Measurements from ENCODE around the gene TLK2.

Gene TLK2

GRCh38 chr17:62650587-62650986, 172.0 kb downstream of the TLK2 start:
- TF ChIP-seq ZNF274 (IDR thresholded peaks at IDR 0.05; ENCODE audit: low read depth, low read length): no peak
- H3K4me3 ChIP-seq (ENCODE audit: low read length): no peak overlapping the region

GRCh38 chr17:62652251-62653001, 173.8 kb downstream of the TLK2 start:
- TF ChIP-seq ZNF274 (IDR thresholded peaks at IDR 0.05; ENCODE audit: low read depth, low read length): no peak
- peak overlapping the region; percentile 47; the same call in 1 of the 2 replicates for H3K4me3 ChIP-seq (ENCODE audit: low read length)

GRCh38 chr17:62653002-62653825, 174.6 kb downstream of the TLK2 start:
- H3K4me3 ChIP-seq (ENCODE audit: low read length): peak overlapping the region; percentile 47; the same call in 1 of the 2 replicates
- TF ChIP-seq ZNF274 (IDR thresholded peaks at IDR 0.05; ENCODE audit: low read depth, low read length): no peak

- no peak for TF ChIP-seq ZNF274 (IDR thresholded peaks at IDR 0.05; ENCODE audit: low read depth, low read length)
- no peak overlapping the region for H3K4me3 ChIP-seq (ENCODE audit: low read length)
These were observed 175.5 kb downstream of the TLK2 start for GRCh38 chr17:62653826-62654761.

- no peak overlapping the region for H3K4me3 ChIP-seq (ENCODE audit: low read length)
- no peak for TF ChIP-seq ZNF274 (IDR thresholded peaks at IDR 0.05; ENCODE audit: low read depth, low read length)
These were observed 177.0 kb downstream of the TLK2 start for GRCh38 chr17:62655656-62656055.

- H3K4me3 ChIP-seq (ENCODE audit: low read length): no peak overlapping the region
- TF ChIP-seq ZNF274 (IDR thresholded peaks at IDR 0.05; ENCODE audit: low read depth, low read length): no peak
These were observed 177.8 kb downstream of the TLK2 start for GRCh38 chr17:62656446-62656845.

- no peak overlapping the region for H3K4me3 ChIP-seq (ENCODE audit: low read length)
- TF ChIP-seq ZNF274 (IDR thresholded peaks at IDR 0.05; ENCODE audit: low read depth, low read length): no peak
These were observed 178.6 kb downstream of the TLK2 start for GRCh38 chr17:62657145-62657665.

GRCh38 chr17:62657690-62658089, 179.1 kb downstream of the TLK2 start:
- H3K4me3 ChIP-seq (ENCODE audit: low read length): no peak overlapping the region
- TF ChIP-seq ZNF274 (IDR thresholded peaks at IDR 0.05; ENCODE audit: low read depth, low read length): no peak

GRCh38 chr17:62658136-62658920, 179.7 kb downstream of the TLK2 start:
- no peak overlapping the region for H3K4me3 ChIP-seq (ENCODE audit: low read length)
- no peak for TF ChIP-seq ZNF274 (IDR thresholded peaks at IDR 0.05; ENCODE audit: low read depth, low read length)

- no peak overlapping the region for H3K4me3 ChIP-seq (ENCODE audit: low read length)
- TF ChIP-seq ZNF274 (IDR thresholded peaks at IDR 0.05; ENCODE audit: low read depth, low read length): no peak
These were observed 182.0 kb downstream of the TLK2 start for GRCh38 chr17:62660629-62661118.

- TF ChIP-seq ZNF274 (IDR thresholded peaks at IDR 0.05; ENCODE audit: low read depth, low read length): no peak
- no peak overlapping the region for H3K4me3 ChIP-seq (ENCODE audit: low read length)
These were observed 182.7 kb downstream of the TLK2 start for GRCh38 chr17:62661337-62661736.

- no peak for TF ChIP-seq ZNF274 (IDR thresholded peaks at IDR 0.05; ENCODE audit: low read depth, low read length)
- no peak overlapping the region for H3K4me3 ChIP-seq (ENCODE audit: low read length)
These were observed 184.2 kb downstream of the TLK2 start for GRCh38 chr17:62662855-62663254.
